Activated T-helper 17 cell treated with anti-CD3 and anti-CD28 coated beads, Interleukin-2, amount 50 U/mL, for 72 hours (primary cell): ENCODE measurements around the gene MEP1A. TPM values are rescaled to one million over a fixed set of nuclear protein-coding genes. Genes with fewer than 3 reads are reported as not detected.
"Not testable (repeated sequence)": the region's sequence is repeated elsewhere in the genome, so short reads cannot be mapped to it uniquely, and the experiment has no call there.

ENCODE experiments used
- ATAC-seq: fragments of 150-1000 bp; cut with Tn5 transposase; replicated peaks from 2 replicates; pipeline ENCODE4 v1.10.0; 2021; ENCODE audit warnings: mild to moderate bottlenecking, moderate library complexity
- H3K27ac Mint-ChIP-seq: one replicate; pipeline ENCODE4 v1.8.0; 2022; ENCODE audit warnings: mixed read lengths
- H3K27me3 Mint-ChIP-seq: one replicate; pipeline ENCODE4 v1.8.0; 2022; ENCODE audit warnings: mixed read lengths
- H3K36me3 Mint-ChIP-seq: one replicate; pipeline ENCODE4 v1.8.0; 2022; ENCODE audit warnings: low read depth, mild to moderate bottlenecking, mixed read lengths
- H3K4me1 Mint-ChIP-seq: one replicate; pipeline ENCODE4 v1.8.0; 2022; ENCODE audit warnings: mixed read lengths
- H3K4me3 Mint-ChIP-seq: one replicate; pipeline ENCODE4 v1.8.0; 2022; ENCODE audit warnings: mild to moderate bottlenecking, mixed read lengths
- H3K9me3 Mint-ChIP-seq: one replicate; pipeline ENCODE4 v1.8.0; 2022; ENCODE audit warnings: mixed read lengths
- total RNA-seq, 2 donors: library from RNA; stranded (reverse); gene quantifications; one replicate each; pipeline ENCODE4 v1.2.3, GENCODE V29; 2022

The MEP1A gene
- total RNA-seq, 2 donors from 2014 or later = not detected

- no peak overlapping the region for H3K27ac Mint-ChIP-seq
- H3K27me3 Mint-ChIP-seq = peaks cover 3% of the 10 kb centered on the region
- H3K9me3 Mint-ChIP-seq = peaks cover 14% of the 10 kb centered on the region
- no peaks in the 10 kb centered on the region for H3K36me3 Mint-ChIP-seq
- no peaks in the 10 kb centered on the region for H3K4me1 Mint-ChIP-seq
- no peak for ATAC-seq
- H3K4me3 Mint-ChIP-seq = no peak overlapping the region
These were observed 44.8 kb downstream of the MEP1A start for GRCh38 chr6:46838033-46838432.

DNA sequence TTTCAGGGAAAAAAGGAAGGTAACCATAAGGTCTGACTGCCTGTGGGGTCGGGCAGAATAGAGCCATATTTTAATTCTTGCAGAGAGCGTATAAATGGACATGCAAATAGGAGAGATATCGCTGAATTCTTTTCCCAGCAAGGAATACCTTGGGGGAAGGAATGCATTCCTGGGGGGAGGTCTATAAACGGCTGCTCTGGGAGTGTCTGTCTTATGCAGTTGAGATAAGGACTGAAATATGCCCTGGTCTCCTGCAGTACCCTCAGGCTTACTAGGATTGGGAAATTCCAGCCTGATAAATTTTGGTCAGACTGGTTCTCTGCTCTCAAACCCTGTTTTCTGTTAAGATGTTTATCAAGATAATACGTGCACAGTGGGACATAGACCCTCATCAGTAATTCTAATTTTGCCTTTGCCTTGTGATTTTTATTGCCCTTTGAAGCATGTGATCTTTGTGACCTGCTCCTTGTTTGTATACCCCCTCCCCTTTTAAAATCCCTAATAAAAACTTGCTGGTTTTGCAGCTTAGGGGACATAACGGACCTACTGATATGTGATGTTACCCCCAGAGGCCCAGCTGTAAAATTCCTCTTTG is 49.2 kb downstream of the MEP1A start:
- not testable (repeated sequence) for H3K36me3 Mint-ChIP-seq, H3K4me3 Mint-ChIP-seq, H3K27me3 Mint-ChIP-seq, H3K4me1 Mint-ChIP-seq, H3K27ac Mint-ChIP-seq, ATAC-seq
- H3K9me3 Mint-ChIP-seq = peaks cover 16% of the 10 kb centered on the region

DNA sequence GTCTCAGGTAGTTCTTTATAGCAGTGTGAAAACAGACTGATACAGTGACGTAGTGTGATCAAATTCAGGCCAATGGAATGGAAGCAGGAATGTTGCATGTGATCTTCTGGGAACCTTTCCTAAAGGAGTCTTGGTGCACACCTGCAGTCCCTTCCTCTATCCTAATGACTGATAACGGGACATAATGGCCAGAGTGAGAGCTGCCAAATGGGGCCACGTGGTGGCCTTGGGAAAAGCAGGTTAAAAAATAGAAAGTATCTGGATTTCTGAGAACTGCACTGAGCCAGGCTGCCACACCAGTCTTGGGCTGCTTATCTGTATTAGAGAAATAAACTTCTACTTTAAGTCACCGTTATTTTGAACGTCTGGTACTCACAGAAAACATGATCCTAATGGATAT is 51.9 kb downstream of the MEP1A start:
- no peak overlapping the region for H3K4me3 Mint-ChIP-seq
- no peaks in the 10 kb centered on the region for H3K36me3 Mint-ChIP-seq
- H3K4me1 Mint-ChIP-seq = peaks cover 5% of the 10 kb centered on the region
- peaks cover 20% of the 10 kb centered on the region for H3K27me3 Mint-ChIP-seq
- peaks cover 16% of the 10 kb centered on the region for H3K9me3 Mint-ChIP-seq
- no peak overlapping the region for H3K27ac Mint-ChIP-seq
- no peak for ATAC-seq

- peaks cover 26% of the 10 kb centered on the region for H3K27me3 Mint-ChIP-seq
- peaks cover 5% of the 10 kb centered on the region for H3K4me1 Mint-ChIP-seq
- peak; percentile 80 for ATAC-seq
These were observed 55.6 kb downstream of the MEP1A start for GRCh38 chr6:46848684-46849360.

DNA sequence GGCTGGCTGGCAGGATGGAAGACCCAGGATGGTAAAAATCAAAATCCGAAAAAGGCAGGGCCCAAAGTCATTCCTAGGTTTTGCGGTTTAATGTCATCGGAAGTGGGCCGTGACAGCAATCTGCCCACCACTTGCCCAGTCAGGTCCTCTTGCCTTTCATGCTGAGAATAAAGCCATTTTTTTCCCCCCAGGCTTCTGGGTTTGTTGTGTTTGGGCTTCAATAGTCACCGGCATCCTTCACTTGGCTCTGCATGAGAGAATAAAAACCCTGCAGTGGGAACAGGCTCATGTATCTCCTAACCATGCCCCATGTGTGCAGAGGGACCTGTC is 56.1 kb downstream of the MEP1A start:
- Mint-ChIP-seq H3K9me3 (no peaks in the 10 kb centered on the region), H3K27me3 (peaks cover 31% of the 10 kb centered on the region), H3K4me1 (peaks cover 5% of the 10 kb centered on the region), H3K27ac (no peak overlapping the region), H3K4me3 (no peak overlapping the region), H3K36me3 (no peaks in the 10 kb centered on the region)
- ATAC-seq = no peak

More at GRCh38 chr6:46848684-46849360, 55.6 kb downstream of the MEP1A start:
- peak overlapping the region; percentile 47 for H3K4me3 Mint-ChIP-seq
- no peaks in the 10 kb centered on the region for H3K36me3 Mint-ChIP-seq
- H3K27ac Mint-ChIP-seq = no peak overlapping the region
- H3K9me3 Mint-ChIP-seq = no peaks in the 10 kb centered on the region

DNA sequence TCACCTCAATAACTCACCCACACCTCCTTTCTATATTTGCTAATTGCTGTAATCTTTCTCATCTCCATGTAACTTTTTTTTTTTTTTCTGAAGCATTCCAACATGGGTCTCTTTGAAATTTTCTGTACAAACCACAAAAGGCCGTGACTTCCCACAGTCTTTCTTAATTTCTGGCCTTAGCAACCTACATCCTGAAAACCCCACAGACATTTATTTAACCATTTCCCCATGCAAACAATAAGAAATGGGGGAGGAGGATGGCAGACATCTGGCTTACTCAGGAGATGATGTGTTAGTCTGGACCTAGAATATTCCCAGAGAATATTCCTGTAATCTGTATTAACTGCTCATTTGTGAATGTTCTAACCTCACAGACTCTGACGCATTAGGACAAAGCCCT is 57.6 kb downstream of the MEP1A start:
- H3K4me3 Mint-ChIP-seq = no peak overlapping the region
- no peak for ATAC-seq
- H3K27me3 Mint-ChIP-seq = peaks cover 34% of the 10 kb centered on the region
- no peaks in the 10 kb centered on the region for H3K9me3 Mint-ChIP-seq
- H3K36me3 Mint-ChIP-seq = no peaks in the 10 kb centered on the region
- H3K4me1 Mint-ChIP-seq = peaks cover 5% of the 10 kb centered on the region
- H3K27ac Mint-ChIP-seq = no peak overlapping the region

GRCh38 chr6:46851576-46851975 is 58.4 kb downstream of the MEP1A start:
- not testable (repeated sequence) for H3K4me3 Mint-ChIP-seq, H3K36me3 Mint-ChIP-seq, H3K9me3 Mint-ChIP-seq, H3K27ac Mint-ChIP-seq, H3K4me1 Mint-ChIP-seq, ATAC-seq
- peaks cover 32% of the 10 kb centered on the region for H3K27me3 Mint-ChIP-seq

DNA sequence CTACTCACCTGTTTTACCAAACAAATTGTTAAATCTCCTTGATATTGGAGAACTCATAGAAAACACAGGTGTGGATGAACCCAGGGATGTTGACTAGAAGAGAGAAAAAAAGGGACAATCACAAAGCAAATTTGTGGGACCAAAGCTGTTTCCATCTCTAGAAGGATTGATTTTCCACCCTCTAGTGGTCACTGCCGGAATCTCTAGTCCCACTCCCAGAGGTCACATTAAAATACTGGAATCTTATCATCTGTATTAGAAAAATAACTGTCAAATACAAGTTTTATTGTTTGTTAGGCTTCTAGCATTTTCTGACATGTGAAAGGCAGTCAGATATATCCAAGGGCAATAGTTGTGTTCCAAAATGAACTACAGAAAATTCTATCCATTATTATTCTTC is 62.8 kb downstream of the MEP1A start:
- ATAC-seq, H3K4me1 Mint-ChIP-seq, H3K4me3 Mint-ChIP-seq, H3K27ac Mint-ChIP-seq, H3K9me3 Mint-ChIP-seq, H3K36me3 Mint-ChIP-seq: not testable (repeated sequence)
- peaks cover 11% of the 10 kb centered on the region for H3K27me3 Mint-ChIP-seq

- H3K4me3 Mint-ChIP-seq = no peak overlapping the region
These were observed 69.2 kb downstream of the MEP1A start for GRCh38 chr6:46862381-46862780.

DNA sequence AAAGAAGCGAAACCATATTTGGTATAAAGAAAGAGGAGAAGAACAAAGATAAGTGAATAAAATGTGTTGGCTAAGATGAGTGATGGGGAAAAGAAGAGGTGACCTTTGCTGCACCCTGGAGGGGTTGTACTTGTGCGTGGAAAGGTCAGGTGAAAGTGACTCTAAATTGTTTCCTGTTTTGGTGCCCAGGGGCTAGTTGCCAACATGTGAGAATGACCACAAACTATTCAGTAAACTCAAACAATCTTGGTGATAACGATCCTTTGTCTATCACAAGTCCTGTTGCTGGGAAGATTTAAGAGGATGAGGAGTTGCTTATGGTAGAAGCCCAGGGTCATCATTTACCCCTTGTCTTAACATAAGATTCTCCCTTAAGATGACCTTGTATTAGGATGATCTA is 70.6 kb downstream of the MEP1A start:
- peaks cover 20% of the 10 kb centered on the region for H3K27me3 Mint-ChIP-seq
- H3K27ac Mint-ChIP-seq = no peak overlapping the region
- no peaks in the 10 kb centered on the region for H3K4me1 Mint-ChIP-seq
- no peak overlapping the region for H3K4me3 Mint-ChIP-seq
- H3K36me3 Mint-ChIP-seq = no peaks in the 10 kb centered on the region
- ATAC-seq = no peak
- H3K9me3 Mint-ChIP-seq = no peaks in the 10 kb centered on the region

More at GRCh38 chr6:46862381-46862780, 69.2 kb downstream of the MEP1A start:
- Mint-ChIP-seq H3K36me3 (no peaks in the 10 kb centered on the region), H3K27me3 (peaks cover 18% of the 10 kb centered on the region), H3K9me3 (no peaks in the 10 kb centered on the region), H3K27ac (no peak overlapping the region), H3K4me1 (no peaks in the 10 kb centered on the region)
- ATAC-seq = no peak

GRCh38 chr6:46865221-46865620 is 72.0 kb downstream of the MEP1A start:
- no peaks in the 10 kb centered on the region for H3K4me1 Mint-ChIP-seq
- no peak overlapping the region for H3K27ac Mint-ChIP-seq
- peaks cover 17% of the 10 kb centered on the region for H3K27me3 Mint-ChIP-seq
- no peaks in the 10 kb centered on the region for H3K36me3 Mint-ChIP-seq
- ATAC-seq = no peak
- H3K4me3 Mint-ChIP-seq = no peak overlapping the region
- no peaks in the 10 kb centered on the region for H3K9me3 Mint-ChIP-seq

- Mint-ChIP-seq H3K4me3 (no peak overlapping the region), H3K4me1 (no peaks in the 10 kb centered on the region), H3K36me3 (no peaks in the 10 kb centered on the region), H3K9me3 (no peaks in the 10 kb centered on the region), H3K27ac (no peak overlapping the region), H3K27me3 (peaks cover 20% of the 10 kb centered on the region)
- no peak for ATAC-seq
These were observed 74.2 kb downstream of the MEP1A start for GRCh38 chr6:46867411-46867810.

DNA sequence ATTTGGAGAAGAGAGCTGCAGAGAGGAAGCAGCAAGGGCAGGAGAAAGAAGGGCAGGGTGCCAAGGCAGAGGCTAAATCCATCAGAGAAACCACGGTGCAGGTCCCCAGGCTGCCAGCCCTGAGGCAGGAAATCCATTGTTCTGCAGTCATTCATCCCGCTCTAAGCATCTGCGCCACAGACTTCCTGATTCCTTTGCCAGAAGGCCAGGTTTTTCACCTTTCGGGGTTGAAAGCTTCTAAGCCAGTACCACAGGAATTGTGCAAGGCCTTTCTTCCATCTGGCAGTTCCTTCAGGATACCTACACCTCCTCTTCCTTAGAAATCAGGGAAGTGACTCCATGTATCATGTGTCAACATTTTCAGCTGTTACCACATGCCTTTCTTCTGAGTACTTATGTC is 82.9 kb downstream of the MEP1A start:
- Mint-ChIP-seq H3K27ac (no peak overlapping the region), H3K36me3 (no peaks in the 10 kb centered on the region), H3K4me3 (no peak overlapping the region), H3K9me3 (no peaks in the 10 kb centered on the region), H3K4me1 (no peaks in the 10 kb centered on the region), H3K27me3 (peaks cover 20% of the 10 kb centered on the region)
- ATAC-seq = no peak

- Mint-ChIP-seq H3K27me3 (peaks cover 24% of the 10 kb centered on the region), H3K36me3 (no peaks in the 10 kb centered on the region), H3K4me3 (no peak overlapping the region), H3K27ac (no peak overlapping the region), H3K9me3 (no peaks in the 10 kb centered on the region), H3K4me1 (no peaks in the 10 kb centered on the region)
- ATAC-seq = no peak
These were observed 85.8 kb downstream of the MEP1A start for GRCh38 chr6:46879003-46879402.

DNA sequence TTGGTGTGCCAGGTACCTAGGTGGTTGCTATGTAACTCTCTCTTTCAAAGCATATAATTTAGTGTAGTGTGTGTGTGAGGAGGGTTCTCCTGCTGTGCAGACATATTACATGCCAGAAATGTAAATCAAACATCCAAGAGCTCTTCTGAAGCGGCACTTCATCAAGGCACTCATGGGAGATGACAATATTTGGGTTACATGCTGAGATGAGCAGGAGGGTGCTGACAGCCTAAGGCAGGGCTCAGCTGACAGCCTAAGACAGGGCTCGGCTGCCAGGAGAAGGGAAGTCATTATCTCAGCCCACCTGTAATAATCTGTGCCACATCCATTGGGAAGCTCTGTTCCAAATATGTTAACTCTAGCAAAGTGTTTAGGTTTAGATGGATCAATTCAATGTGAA is 89.5 kb downstream of the MEP1A start:
- H3K27ac Mint-ChIP-seq = no peak overlapping the region
- H3K27me3 Mint-ChIP-seq = peaks cover 21% of the 10 kb centered on the region
- no peak overlapping the region for H3K4me3 Mint-ChIP-seq
- no peaks in the 10 kb centered on the region for H3K4me1 Mint-ChIP-seq
- H3K36me3 Mint-ChIP-seq = no peaks in the 10 kb centered on the region
- no peaks in the 10 kb centered on the region for H3K9me3 Mint-ChIP-seq
- ATAC-seq = no peak
